Adrenal gland (tissue), 12 donors: ENCODE data around the gene ATP9A. TPM values are rescaled to one million over a fixed set of nuclear protein-coding genes. Genes with fewer than 3 reads are reported as not detected.

ENCODE experiments used
- DNase-seq, 7 donors: peaks; one replicate each; pipeline ENCODE4 v3.0.0-alpha.2; 2019 to 2020
- H3K27ac ChIP-seq, 5 donors: fragments of 200-600 bp; sonication (generic) in 4 of 5; 1 replicate in 3 of 5; 2 replicates in 2 of 5; pipeline versions ENCODE4 v1.5.1 to v1.8.0; 2016 to 2020; ENCODE audit warnings: mild to moderate bottlenecking in 1 of 5
- H3K27me3 ChIP-seq: fragments of 200-600 bp; 2 replicates; pipeline ENCODE4 v1.8.0; 2021
- H3K36me3 ChIP-seq, 2 donors: fragments of 200-600 bp; replicated peaks in 1 of 2; 1 replicate in 1 of 2; 2 replicates in 1 of 2; pipeline versions ENCODE4 v1.5.1 to v1.8.0; 2018 to 2022
- H3K4me1 ChIP-seq, 2 donors: fragments of 200-600 bp; replicated peaks in 1 of 2; 1 replicate in 1 of 2; 2 replicates in 1 of 2; pipeline versions ENCODE4 v1.5.1 to v1.8.0; 2018 to 2021
- H3K4me3 ChIP-seq, 4 donors: fragments of 200-600 bp; sonication (generic) in 3 of 4; one replicate each; pipeline ENCODE4 v1.5.1; 2016 to 2018
- H3K9me3 ChIP-seq, 3 donors: fragments of 200-600 bp; sonication (generic) in 1 of 3; replicated peaks in 1 of 3; 1 replicate in 2 of 3; 2 replicates in 1 of 3; pipeline versions ENCODE4 v1.5.1 to v1.8.0; 2016 to 2021
- POLR2A ChIP-seq, 2 donors: fragments of 450-650 bp; IDR thresholded peaks; one replicate each; pipeline ENCODE4 v1.6.1; 2017; ENCODE audit warnings: antibody characterized with exemption in 2 of 2, mild to moderate bottlenecking in 2 of 2, moderate library complexity in 1 of 2
- WGBS, 4 donors: extraction: QIAGEN DNeasy Blood & Tissue Kit in 2 of 4; methylation state at CpG; one replicate each; pipeline versions ENCODE4 v1.1.5 to v1.1.7; 2013 to 2017; 5-methylcytosine and 5-hydroxymethylcytosine counted together
- intact Hi-C, 2 donors: fragments of 100-400 bp; cut with DNase I; formaldehyde crosslinking; loops; one replicate each; pipeline versions ENCODE4 v1.14.1 to v1.15.0; 2022 to 2023
- polyA plus RNA-seq, 3 donors: library from polyadenylated mRNA; stranded (reverse); fragments of 200-250 nt in 2 of 3; fragments of 350-450 nt in 1 of 3; fragmentation: Illumina TruSeq in 1 of 3; extraction: RNeasy Lipid Tissue Mini Kit (QIAGEN cat#74804) in 1 of 3; gene quantifications; one replicate each; pipeline ENCODE4 v1.2.3, GENCODE V29; 2013 to 2014
- total RNA-seq, 9 donors: library from RNA; depleted of rRNA in 4 of 9; stranded (reverse); fragments of >200 nt in 4 of 9; fragments of 120-200 nt in 1 of 9; fragmentation: NEBNext Ultra II Directional in 1 of 9; extraction: Animal tissue kit (Norgen Biotek cat#: 25700) in 1 of 9; gene quantifications; one replicate each; pipeline versions ENCODE4 v1.1.0 to v1.2.4, GENCODE V29; 2013 to 2023
- TF ChIP-seq, protein P1 (sequence below), 6 experiments: fragments of 450-650 bp in 4 of 6; fragments of 200-600 bp in 2 of 6; sonication (generic) in 1 of 6; IDR thresholded peaks; 1 replicate in 5 of 6; 2 replicates in 1 of 6; pipeline versions ENCODE4 v1.5.1 to v1.8.0; 2016 to 2021; ENCODE audit warnings: antibody characterized with exemption in 6 of 6, mild to moderate bottlenecking in 2 of 6, moderate library complexity in 1 of 6
- donor health status: healthy with polysubstance abuse.
- donor health status: Bipolar disorder and iron deficiency.
- donor health status: DM: yes; HTN: yes; CAD: no.
- donor health status: DM: no; HTN: no; CAD: no.
- donor health status: DM: no; HTN: no; CAD: no.
- donor health status: DM: yes; HTN: yes; CAD: no.

The ATP9A gene
- total and polyA plus RNA-seq, 12 donors, result 3.7 to 34.5 (median 16.7) TPM

DNA sequence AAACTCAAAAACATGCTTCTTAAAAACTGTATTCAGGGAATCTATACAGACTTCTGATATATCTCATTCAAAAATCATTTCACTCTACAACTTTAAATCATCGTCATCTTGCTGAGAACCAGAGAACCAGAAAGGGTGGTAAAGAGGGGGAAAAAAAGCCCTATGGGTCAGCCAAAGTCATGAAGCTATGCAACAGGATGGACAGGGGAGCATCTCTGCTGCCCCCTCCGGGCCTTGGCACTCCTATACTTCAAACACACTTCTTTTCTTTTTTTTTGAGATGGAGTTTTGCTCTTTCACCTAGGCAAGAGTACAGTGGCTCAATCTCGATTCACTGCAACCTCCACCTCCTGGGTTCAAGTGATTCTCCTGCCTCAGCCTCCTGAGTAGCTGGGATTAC, 152.1 kb downstream of the ATP9A start:
- Histone ChIP-seq H3K27ac (no peak overlapping the region), H3K36me3 (no peaks in the 10 kb centered on the region), H3K27me3 (no peaks in the 10 kb centered on the region)

DNA sequence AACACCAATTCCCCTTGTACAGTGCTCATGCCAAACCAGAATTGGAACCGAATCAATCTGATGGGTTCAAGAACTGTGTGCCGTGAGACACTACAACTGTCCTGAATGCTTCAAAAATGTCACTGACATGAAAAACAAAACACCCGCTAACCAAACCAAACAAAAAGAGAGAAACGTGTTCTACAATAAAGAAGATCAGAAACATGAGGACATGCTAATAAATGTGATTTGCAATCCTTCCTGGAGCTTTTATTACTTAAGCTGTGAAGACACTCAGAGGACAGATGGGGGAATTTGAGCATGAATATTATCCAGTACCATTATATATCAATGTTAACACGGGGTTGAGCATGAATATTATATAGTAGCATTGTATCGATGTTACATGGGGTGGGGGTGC, 153.5 kb downstream of the ATP9A start:
- intact Hi-C loops, result no loop called here
- TF ChIP-seq POLR2A (IDR thresholded peaks at IDR 0.05), result no peak
- TF ChIP-seq, protein P1, sequence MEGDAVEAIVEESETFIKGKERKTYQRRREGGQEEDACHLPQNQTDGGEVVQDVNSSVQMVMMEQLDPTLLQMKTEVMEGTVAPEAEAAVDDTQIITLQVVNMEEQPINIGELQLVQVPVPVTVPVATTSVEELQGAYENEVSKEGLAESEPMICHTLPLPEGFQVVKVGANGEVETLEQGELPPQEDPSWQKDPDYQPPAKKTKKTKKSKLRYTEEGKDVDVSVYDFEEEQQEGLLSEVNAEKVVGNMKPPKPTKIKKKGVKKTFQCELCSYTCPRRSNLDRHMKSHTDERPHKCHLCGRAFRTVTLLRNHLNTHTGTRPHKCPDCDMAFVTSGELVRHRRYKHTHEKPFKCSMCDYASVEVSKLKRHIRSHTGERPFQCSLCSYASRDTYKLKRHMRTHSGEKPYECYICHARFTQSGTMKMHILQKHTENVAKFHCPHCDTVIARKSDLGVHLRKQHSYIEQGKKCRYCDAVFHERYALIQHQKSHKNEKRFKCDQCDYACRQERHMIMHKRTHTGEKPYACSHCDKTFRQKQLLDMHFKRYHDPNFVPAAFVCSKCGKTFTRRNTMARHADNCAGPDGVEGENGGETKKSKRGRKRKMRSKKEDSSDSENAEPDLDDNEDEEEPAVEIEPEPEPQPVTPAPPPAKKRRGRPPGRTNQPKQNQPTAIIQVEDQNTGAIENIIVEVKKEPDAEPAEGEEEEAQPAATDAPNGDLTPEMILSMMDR (IDR thresholded peaks at IDR 0.05), result no peak
- Histone ChIP-seq H3K36me3 (no peaks in the 10 kb centered on the region), H3K27me3 (no peaks in the 10 kb centered on the region), H3K4me1 (no peaks in the 10 kb centered on the region), H3K4me3 (no peak overlapping the region), H3K27ac (no peak overlapping the region), H3K9me3 (no peaks in the 10 kb centered on the region)
- no peak for DNase-seq
- WGBS, 4 donors, result 75 to 91% (median 84%) methylated on average over 6 of the region's 6 CpGs

More for the DNA sequence above, 152.1 kb downstream of the ATP9A start:
- no peaks in the 10 kb centered on the region for H3K4me1 ChIP-seq
- no peaks in the 10 kb centered on the region for H3K9me3 ChIP-seq
- 76 to 90% (median 89%) methylated on average over 3 of the region's 3 CpGs for WGBS, 4 donors
- no peak for TF ChIP-seq POLR2A (IDR thresholded peaks at IDR 0.05)
- TF ChIP-seq, protein P1 (IDR thresholded peaks at IDR 0.05), result no peak
- intact Hi-C loops, result no loop called here
- H3K4me3 ChIP-seq, result no peak overlapping the region
- DNase-seq, result no peak

DNA sequence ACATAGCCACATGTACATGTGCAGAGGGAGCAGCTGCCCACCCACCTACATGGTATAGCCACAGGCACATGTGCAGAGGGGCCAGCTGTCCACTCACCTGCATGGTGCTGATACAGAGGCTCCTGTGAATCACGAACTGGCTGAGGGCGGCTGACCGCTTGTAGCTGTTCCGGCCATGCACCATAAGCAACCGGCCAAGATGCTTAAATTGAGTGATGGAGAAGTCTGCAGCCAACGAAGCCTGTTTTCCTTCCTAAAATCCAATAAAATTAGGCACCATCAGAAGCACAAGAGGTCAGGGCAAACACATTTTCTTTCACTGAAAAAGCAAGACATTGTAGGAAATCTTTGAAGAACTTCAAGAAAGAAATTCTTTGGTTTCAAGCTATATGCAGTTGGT, 154.6 kb downstream of the ATP9A start:
- Histone ChIP-seq H3K36me3 (no peaks in the 10 kb centered on the region), H3K4me1 (no peaks in the 10 kb centered on the region), H3K9me3 (no peaks in the 10 kb centered on the region), H3K4me3 (no peak overlapping the region), H3K27me3 (no peaks in the 10 kb centered on the region), H3K27ac (no peak overlapping the region)
- TF ChIP-seq, protein P1 (IDR thresholded peaks at IDR 0.05), result no peak
- no peak for TF ChIP-seq POLR2A (IDR thresholded peaks at IDR 0.05)
- 78 to 94% (median 87%) methylated on average over 6 of the region's 6 CpGs for WGBS, 4 donors
- intact Hi-C loops, result no loop called here
- DNase-seq, result no peak

DNA sequence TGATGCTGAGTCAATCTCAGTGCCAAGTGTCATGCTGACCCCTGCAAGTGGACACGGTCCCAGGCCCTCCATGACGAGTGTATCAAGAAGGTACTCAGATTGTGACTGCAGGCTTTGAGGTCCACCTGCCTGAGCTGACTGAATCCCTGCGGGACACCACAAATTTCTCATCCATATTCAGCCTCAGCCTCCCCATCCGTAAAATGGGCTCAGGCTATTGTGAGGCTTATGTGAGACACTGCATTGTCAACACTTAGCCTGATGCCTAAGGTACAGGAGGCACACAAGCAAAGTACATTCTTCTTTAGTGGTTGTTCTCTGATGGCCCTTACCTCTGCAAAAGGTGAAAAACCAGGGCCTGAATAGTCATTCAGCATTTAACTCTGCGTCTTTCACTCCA, 155.3 kb downstream of the ATP9A start:
- H3K36me3 ChIP-seq, result no peaks in the 10 kb centered on the region
- no peaks in the 10 kb centered on the region for H3K4me1 ChIP-seq
- H3K27ac ChIP-seq, result no peak overlapping the region
- intact Hi-C loops, result no loop called here
- DNase-seq, result no peak
- TF ChIP-seq POLR2A (IDR thresholded peaks at IDR 0.05), result no peak
- TF ChIP-seq, protein P1 (IDR thresholded peaks at IDR 0.05), result no peak
- WGBS, 4 donors, result 80 to 95% (median 94%) methylated on average over 5 of the region's 5 CpGs
- H3K27me3 ChIP-seq, result no peaks in the 10 kb centered on the region
- H3K4me3 ChIP-seq, result no peak overlapping the region
- no peaks in the 10 kb centered on the region for H3K9me3 ChIP-seq
